HepG2 (cell line): ENCODE data around the gene MTNR1A.
A peak's percentile ranks its signal among the peaks of the same experiment; 100 is the strongest.

Source experiments
- NBN ChIP-seq: fragments of 450-650 bp; conservative IDR thresholded peaks from 2 replicates; pipeline ENCODE4 v1.6.1; 2017
- TF ChIP-seq, protein P1 (sequence below): sonication (generic); formaldehyde crosslinking; IDR thresholded peaks from 2 replicates; pipeline ENCODE4 v1.5.0; 2020; ENCODE audit warnings: mild to moderate bottlenecking, missing genetic modification reagents, moderate library complexity

DNA sequence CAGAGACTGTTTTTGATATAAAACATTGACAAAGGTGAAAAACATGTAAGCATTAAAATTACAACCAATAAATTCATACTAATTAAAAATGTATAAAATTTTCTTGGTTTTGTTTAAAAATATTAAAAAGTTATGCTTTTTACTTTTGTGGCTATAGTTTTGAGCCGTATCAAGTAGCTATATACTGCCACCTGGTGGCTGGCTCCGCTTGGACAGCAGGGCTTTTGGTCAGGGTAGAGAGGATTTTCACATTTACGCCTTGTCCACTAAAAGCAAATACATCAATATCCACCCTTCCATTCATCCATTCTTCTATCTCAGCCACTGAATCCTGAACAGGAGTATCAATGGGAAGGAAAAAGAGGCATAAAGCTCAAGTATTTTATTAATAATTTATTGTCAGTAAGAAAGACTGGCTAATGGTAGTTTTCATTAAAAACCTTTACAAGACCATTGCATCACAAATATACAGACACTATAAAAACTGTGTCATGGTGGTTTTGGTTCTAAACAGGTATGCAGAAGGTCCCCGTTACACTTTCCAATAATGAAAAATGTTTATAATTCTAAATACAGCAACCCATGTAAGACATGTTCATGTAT is 32.1 kb upstream of the MTNR1A start:
- TF ChIP-seq NBN, result no peak
- TF ChIP-seq, protein P1, sequence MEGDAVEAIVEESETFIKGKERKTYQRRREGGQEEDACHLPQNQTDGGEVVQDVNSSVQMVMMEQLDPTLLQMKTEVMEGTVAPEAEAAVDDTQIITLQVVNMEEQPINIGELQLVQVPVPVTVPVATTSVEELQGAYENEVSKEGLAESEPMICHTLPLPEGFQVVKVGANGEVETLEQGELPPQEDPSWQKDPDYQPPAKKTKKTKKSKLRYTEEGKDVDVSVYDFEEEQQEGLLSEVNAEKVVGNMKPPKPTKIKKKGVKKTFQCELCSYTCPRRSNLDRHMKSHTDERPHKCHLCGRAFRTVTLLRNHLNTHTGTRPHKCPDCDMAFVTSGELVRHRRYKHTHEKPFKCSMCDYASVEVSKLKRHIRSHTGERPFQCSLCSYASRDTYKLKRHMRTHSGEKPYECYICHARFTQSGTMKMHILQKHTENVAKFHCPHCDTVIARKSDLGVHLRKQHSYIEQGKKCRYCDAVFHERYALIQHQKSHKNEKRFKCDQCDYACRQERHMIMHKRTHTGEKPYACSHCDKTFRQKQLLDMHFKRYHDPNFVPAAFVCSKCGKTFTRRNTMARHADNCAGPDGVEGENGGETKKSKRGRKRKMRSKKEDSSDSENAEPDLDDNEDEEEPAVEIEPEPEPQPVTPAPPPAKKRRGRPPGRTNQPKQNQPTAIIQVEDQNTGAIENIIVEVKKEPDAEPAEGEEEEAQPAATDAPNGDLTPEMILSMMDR (CRISPR knock-in tag), result peak; percentile 69
